Stimulated activated CD4-positive, alpha-beta T cell treated with anti-CD3 and anti-CD28 coated beads, Interleukin-4, amount 100 ng/mL, for 48 hours (primary cell): ENCODE data around the gene FGGY.
"Not testable (repeated sequence)": the region's sequence is repeated elsewhere in the genome, so short reads cannot be mapped to it uniquely, and the experiment has no call there.

Source experiments
- DNase-seq, 2 donors: peaks; one replicate each; pipeline ENCODE4 v3.0.0-alpha.2; 2020; ENCODE audit warnings: low read depth in 2 of 2

FGGY gene

GRCh38 chr1:59350521-59350920 lies 53.6 kb downstream of the FGGY start:
- DNase-seq, result no peak

- DNase-seq, result no peak
These were observed 55.2 kb downstream of the FGGY start for GRCh38 chr1:59352065-59352464.

- DNase-seq, result no peak
These were observed 56.6 kb downstream of the FGGY start for GRCh38 chr1:59353453-59353852.

- not testable (repeated sequence) for DNase-seq
These were observed 57.3 kb downstream of the FGGY start for GRCh38 chr1:59354239-59354638.

GRCh38 chr1:59354709-59355337 lies 57.9 kb downstream of the FGGY start:
- DNase-seq, result no peak

- no peak for DNase-seq
These were observed 58.5 kb downstream of the FGGY start for GRCh38 chr1:59355361-59355760.

- DNase-seq, result no peak
These were observed 59.7 kb downstream of the FGGY start for GRCh38 chr1:59356627-59357026.

GRCh38 chr1:59357645-59358320 lies 60.9 kb downstream of the FGGY start:
- DNase-seq, result no peak

GRCh38 chr1:59359325-59359724 lies 62.4 kb downstream of the FGGY start:
- DNase-seq, result no peak

- DNase-seq, result no peak
These were observed 63.3 kb downstream of the FGGY start for GRCh38 chr1:59360170-59360569.

GRCh38 chr1:59360729-59361128 lies 63.8 kb downstream of the FGGY start:
- DNase-seq, result no peak

- DNase-seq, result no peak
These were observed 64.9 kb downstream of the FGGY start for GRCh38 chr1:59361766-59362165.

GRCh38 chr1:59364037-59364436 lies 67.1 kb downstream of the FGGY start:
- no peak for DNase-seq

- DNase-seq, result no peak
These were observed 69.5 kb downstream of the FGGY start for GRCh38 chr1:59366346-59366745.

GRCh38 chr1:59367301-59368007 lies 70.6 kb downstream of the FGGY start:
- DNase-seq, result no peak

GRCh38 chr1:59368008-59368670 lies 71.2 kb downstream of the FGGY start:
- DNase-seq, result no peak

- no peak for DNase-seq
These were observed 78.7 kb downstream of the FGGY start for GRCh38 chr1:59375321-59376220.

GRCh38 chr1:59377350-59377904 lies 80.5 kb downstream of the FGGY start:
- DNase-seq, result no peak

GRCh38 chr1:59378621-59379370 lies 81.9 kb downstream of the FGGY start:
- no peak for DNase-seq

GRCh38 chr1:59379371-59379728 lies 82.5 kb downstream of the FGGY start:
- no peak for DNase-seq

GRCh38 chr1:59383963-59384362 lies 87.1 kb downstream of the FGGY start:
- no peak for DNase-seq
